SK-N-SH (cell line): ENCODE data around the gene LDLRAD1. TPM values are rescaled to one million over a fixed set of nuclear protein-coding genes. Genes with fewer than 3 reads are reported as not detected.

Source experiments
- CTCF ChIA-PET: fragments of 300-600, 350-600 bp; formaldehyde crosslinking; extraction: SDS; loops from one replicate; lab custom pipeline; 2021; lab: Yijun Ruan, JAX
- POLR2A ChIA-PET: fragments of 350-600 bp; sonication (Branson Sonifier 250); formaldehyde crosslinking; extraction: SDS; loops from one replicate; lab custom pipeline; 2020; ENCODE audit warnings: antibody characterized with exemption, inconsistent platforms; lab: Yijun Ruan, JAX
- DNase-seq: peaks from one replicate; pipeline ENCODE4 v3.0.0; 2012
- H2AFZ ChIP-seq: fragments of 200-600 bp; sonication (generic); 2 replicates; pipeline ENCODE4 v1.8.1; 2016; ENCODE audit warnings: antibody characterized with exemption, mild to moderate bottlenecking, low read depth
- H3F3A ChIP-seq: fragments of 200-600 bp; sonication (generic); replicated peaks from 2 replicates; pipeline ENCODE3; 2016; ENCODE audit warnings: antibody characterized with exemption, mild to moderate bottlenecking; ENCODE audit not compliant: insufficient read depth
- H3K27ac ChIP-seq, 2 experiments: fragments of 200-500 bp in 1 of 2; fragments of 200-600 bp in 1 of 2; sonication (Bioruptor generic) in 1 of 2; sonication (generic), shearing (Covaris generic) in 1 of 2; 2 replicates each; pipeline versions ENCODE4 v1.5.1 to v1.6.1; 2014 to 2016; ENCODE audit warnings: low read depth in 2 of 2, inconsistent platforms in 1 of 2, low read length in 1 of 2, mild to moderate bottlenecking in 1 of 2, mixed read lengths in 1 of 2
- H3K27me3 ChIP-seq: fragments of 200-600 bp; sonication (generic), shearing (Covaris generic); 2 replicates; pipeline ENCODE4 v1.6.1; 2016; ENCODE audit warnings: mixed run types; ENCODE audit not compliant: insufficient read depth
- H3K36me3 ChIP-seq, 2 experiments: fragments of 200-500 bp in 1 of 2; fragments of 200-600 bp in 1 of 2; sonication (Bioruptor generic) in 1 of 2; sonication (generic) in 1 of 2; replicated peaks in 1 of 2; 2 replicates each; pipeline versions ENCODE3 to v1.5.1; 2014 to 2016; ENCODE audit warnings: low read length in 1 of 2, mild to moderate bottlenecking in 1 of 2; ENCODE audit not compliant: insufficient read depth in 2 of 2, control insufficient read depth in 1 of 2
- H3K4me1 ChIP-seq, 2 experiments: fragments of 200-500 bp in 1 of 2; fragments of 200-600 bp in 1 of 2; sonication (Bioruptor generic) in 1 of 2; sonication (generic), shearing (Covaris generic) in 1 of 2; 2 replicates each; pipeline versions ENCODE4 v1.5.1 to v1.6.1; 2014 to 2016; ENCODE audit warnings: low read depth in 1 of 2, low read length in 1 of 2, mixed run types in 1 of 2; ENCODE audit not compliant: insufficient read depth in 2 of 2, control insufficient read depth in 1 of 2
- H3K4me2 ChIP-seq: fragments of 200-600 bp; sonication (generic), shearing (Covaris generic); 2 replicates; pipeline ENCODE4 v1.6.1; 2017; ENCODE audit warnings: mixed run types
- H3K4me3 ChIP-seq, 2 experiments: fragments of 200-500 bp in 1 of 2; fragments of 200-600 bp in 1 of 2; sonication (Bioruptor generic) in 1 of 2; sonication (generic), shearing (Covaris generic) in 1 of 2; 2 replicates each; pipeline versions ENCODE4 v1.5.1 to v1.8.1; 2014 to 2016; ENCODE audit warnings: low read depth in 2 of 2, inconsistent platforms in 1 of 2, low read length in 1 of 2, mild to moderate bottlenecking in 1 of 2, mixed read lengths in 1 of 2, moderate library complexity in 1 of 2
- H3K79me2 ChIP-seq: fragments of 200-600 bp; sonication (generic); 2 replicates; pipeline ENCODE4 v1.8.1; 2017; ENCODE audit warnings: mild to moderate bottlenecking; ENCODE audit not compliant: insufficient read depth
- H3K9ac ChIP-seq: fragments of 200-600 bp; sonication (generic); 2 replicates; pipeline ENCODE4 v1.6.1; 2017; ENCODE audit warnings: mixed run types
- H3K9me2 ChIP-seq: fragments of 200-600 bp; sonication (generic); 2 replicates; pipeline ENCODE4 v1.6.1; 2017; ENCODE audit warnings: mixed run types
- H3K9me3 ChIP-seq: fragments of 200-600 bp; sonication (generic); 2 replicates; pipeline ENCODE4 v1.6.1; 2017; ENCODE audit warnings: mixed run types, mild to moderate bottlenecking, moderate library complexity
- H4K20me1 ChIP-seq: fragments of 200-600 bp; sonication (generic); 2 replicates; pipeline ENCODE4 v1.6.1; 2017; ENCODE audit warnings: mild to moderate bottlenecking, mixed run types; ENCODE audit not compliant: insufficient read depth
- CHD2 ChIP-seq: fragments of 150-350 bp; IDR thresholded peaks from 2 replicates; pipeline ENCODE4 v1.6.1; 2018; ENCODE audit warnings: low read length; ENCODE audit not compliant: partially characterized antibody
- ELF1 ChIP-seq: IDR thresholded peaks from 2 replicates; pipeline ENCODE4 v1.4.0; 2012
- EZH2phosphoT487 ChIP-seq: fragments of 200-600 bp; sonication (generic); IDR thresholded peaks from 2 replicates; pipeline ENCODE4 v1.6.1; 2017; ENCODE audit warnings: low read depth, mixed run types, mild to moderate bottlenecking, antibody characterized with exemption, moderate library complexity, borderline replicate concordance
- FOSL2 ChIP-seq: IDR thresholded peaks from 2 replicates; pipeline ENCODE4 v1.4.0; 2012; ENCODE audit warnings: low read depth, mild to moderate bottlenecking, moderate library complexity, borderline replicate concordance
- FOXJ3 ChIP-seq: sonication (generic); formaldehyde crosslinking; IDR thresholded peaks from 2 replicates; pipeline ENCODE4 v1.5.1; 2020; ENCODE audit warnings: mild to moderate bottlenecking, missing genetic modification reagents
- GABPA ChIP-seq: IDR thresholded peaks from 2 replicates; pipeline ENCODE4 v1.4.0; 2012; ENCODE audit warnings: low read depth, mild to moderate bottlenecking
- GATA2 ChIP-seq: sonication (generic); formaldehyde crosslinking; IDR thresholded peaks from 2 replicates; pipeline ENCODE4 v1.5.0; 2020; ENCODE audit warnings: mild to moderate bottlenecking, missing genetic modification reagents
- JUND ChIP-seq: IDR thresholded peaks from 2 replicates; pipeline ENCODE4 v1.4.0; 2012
- MXI1 ChIP-seq: IDR thresholded peaks from 2 replicates; pipeline ENCODE4 v1.6.1; 2012; ENCODE audit warnings: mild to moderate bottlenecking, low read depth, low read length, improper control_type of control experiment
- NFIC ChIP-seq: IDR thresholded peaks from 2 replicates; pipeline ENCODE4 v1.4.0; 2012; ENCODE audit warnings: borderline replicate concordance
- NRF1 ChIP-seq: IDR thresholded peaks from 2 replicates; pipeline ENCODE4 v1.6.1; 2012; ENCODE audit warnings: low read depth, mild to moderate bottlenecking, low read length
- RAD21 ChIP-seq: IDR thresholded peaks from 2 replicates; pipeline ENCODE4 v1.6.1; 2012; ENCODE audit warnings: mild to moderate bottlenecking, low read length
- RCOR1 ChIP-seq: fragments of 150-350 bp; IDR thresholded peaks from 2 replicates; pipeline ENCODE4 v1.6.1; 2017; ENCODE audit warnings: antibody characterized with exemption, low read length
- RFX5 ChIP-seq: IDR thresholded peaks from 2 replicates; pipeline ENCODE4 v1.6.1; 2012; ENCODE audit warnings: mild to moderate bottlenecking, improper control_type of control experiment, low read length
- SIN3A ChIP-seq: IDR thresholded peaks from 2 replicates; pipeline ENCODE4 v1.6.1; 2012; ENCODE audit warnings: low read depth, mild to moderate bottlenecking, low read length, moderate library complexity, borderline replicate concordance
- SMC3 ChIP-seq: IDR thresholded peaks from 2 replicates; pipeline ENCODE4 v1.6.1; 2012; ENCODE audit warnings: low read depth, low read length, improper control_type of control experiment
- TAF1 ChIP-seq: IDR thresholded peaks from 2 replicates; pipeline ENCODE4 v1.6.1; 2012; ENCODE audit warnings: low read depth, mild to moderate bottlenecking, low read length, moderate library complexity, borderline replicate concordance
- TCF12 ChIP-seq: IDR thresholded peaks from 2 replicates; pipeline ENCODE4 v1.4.0; 2012
- TEAD4 ChIP-seq: IDR thresholded peaks from 2 replicates; pipeline ENCODE4 v1.4.0; 2012; ENCODE audit warnings: mild to moderate bottlenecking, borderline replicate concordance; ENCODE audit not compliant: insufficient read depth
- YY1 ChIP-seq: IDR thresholded peaks from 2 replicates; pipeline ENCODE4 v1.4.0; 2012; ENCODE audit warnings: low read depth, mild to moderate bottlenecking
- WGBS: methylation state at CpG from one replicate; pipeline ENCODE4 v1.1.6; 2017; ENCODE audit warnings: low lambda C conversion rate; 5-methylcytosine and 5-hydroxymethylcytosine counted together
- polyA plus RNA-seq, 3 experiments: library from polyadenylated mRNA; depleted of rRNA; stranded (reverse); fragments of >200 nt; gene quantifications; 2 replicates each; pipeline ENCODE4 v1.2.3, GENCODE V29; 2012
- TF ChIP-seq, protein P1 (sequence below): IDR thresholded peaks from 2 replicates; pipeline ENCODE4; 2012
- TF ChIP-seq, protein P2 (sequence below): fragments of 200-600 bp; sonication (generic); IDR thresholded peaks from 2 replicates; pipeline ENCODE4 v1.6.1; 2017; ENCODE audit warnings: antibody characterized with exemption, mild to moderate bottlenecking, moderate library complexity

Gene LDLRAD1
- polyA plus RNA-seq, 1 of the 3 experiments (the other 2 are of a cell fraction): not detected

DNA sequence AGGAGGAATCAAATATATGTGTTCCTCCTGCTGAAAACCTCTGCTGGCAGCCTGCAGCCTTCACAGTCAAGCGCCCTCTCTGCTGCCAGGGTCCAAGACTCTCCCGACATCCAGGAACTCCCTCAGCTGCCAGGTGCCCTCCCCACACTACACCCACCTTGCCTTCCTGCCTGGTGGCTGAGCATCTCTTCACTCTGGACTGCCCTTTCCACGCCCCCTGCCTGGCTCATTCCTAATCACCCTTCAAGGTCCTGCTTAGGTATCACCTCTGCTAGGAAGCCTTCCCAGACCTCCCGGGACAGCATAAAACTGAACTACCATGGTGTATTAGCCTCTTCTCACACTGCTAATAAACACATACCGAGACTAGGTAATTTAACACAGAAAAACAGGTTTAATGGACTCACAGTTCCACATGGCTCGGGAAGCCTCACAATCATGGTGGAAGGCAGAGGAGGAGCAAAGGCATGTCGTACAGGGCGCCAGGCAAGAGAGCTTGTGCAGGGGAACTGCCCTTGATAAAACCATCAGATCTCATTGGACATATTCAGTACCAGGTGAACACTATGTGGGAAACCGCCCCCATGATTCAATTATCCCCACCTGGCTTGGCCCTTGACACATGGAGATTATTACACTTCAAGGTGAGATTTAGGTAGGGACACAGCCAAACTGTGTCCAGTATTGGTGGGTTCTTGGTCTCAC lies 15.3 kb downstream of the LDLRAD1 start:
- no peaks in the 10 kb centered on the region for H3K79me2 ChIP-seq
- H2AFZ ChIP-seq: no peak overlapping the region
- H3K27me3 ChIP-seq: no peaks in the 10 kb centered on the region
- POLR2A ChIA-PET: no interaction called here
- H3K4me3 ChIP-seq: no peak overlapping the region
- no peaks in the 10 kb centered on the region for H3F3A ChIP-seq
- CTCF ChIA-PET: interaction anchor here (0.9 to 1.4 kb wide), 3 partner anchors 14 to 124 kb away, joined by 3 read pairs; no protein-coding TSS in a partner anchor
- H3K4me1 ChIP-seq: peaks cover 0 to 8% of the 10 kb centered on the region in 2 experiments; a peak in 1 of 4 replicates
- 45% methylated on average over 8 of the region's 9 CpGs for WGBS
- H4K20me1 ChIP-seq: no peaks in the 10 kb centered on the region
- H3K9me3 ChIP-seq: no peaks in the 10 kb centered on the region
- no peak overlapping the region for H3K4me2 ChIP-seq
- no peaks in the 10 kb centered on the region for H3K9me2 ChIP-seq
- H3K9ac ChIP-seq: no peak overlapping the region
- H3K27ac ChIP-seq: no peak overlapping the region
- TF ChIP-seq NFIC (no peak), SIN3A (no peak), GATA2 (no peak), RAD21 (no peak), TEAD4 (no peak), JUND (no peak), FOXJ3 (CRISPR knock-in tag) (no peak), RFX5 (no peak), TAF1 (no peak), MXI1 (no peak), YY1 (no peak), EZH2phosphoT487 (no peak), GABPA (no peak), RCOR1 (no peak), CHD2 (no peak)
- TF ChIP-seq, protein P1, sequence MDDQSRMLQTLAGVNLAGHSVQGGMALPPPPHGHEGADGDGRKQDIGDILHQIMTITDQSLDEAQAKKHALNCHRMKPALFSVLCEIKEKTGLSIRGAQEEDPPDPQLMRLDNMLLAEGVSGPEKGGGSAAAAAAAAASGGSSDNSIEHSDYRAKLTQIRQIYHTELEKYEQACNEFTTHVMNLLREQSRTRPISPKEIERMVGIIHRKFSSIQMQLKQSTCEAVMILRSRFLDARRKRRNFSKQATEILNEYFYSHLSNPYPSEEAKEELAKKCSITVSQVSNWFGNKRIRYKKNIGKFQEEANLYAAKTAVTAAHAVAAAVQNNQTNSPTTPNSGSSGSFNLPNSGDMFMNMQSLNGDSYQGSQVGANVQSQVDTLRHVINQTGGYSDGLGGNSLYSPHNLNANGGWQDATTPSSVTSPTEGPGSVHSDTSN: no peak
- no peak for DNase-seq
- no peaks in the 10 kb centered on the region for H3K36me3 ChIP-seq

DNA sequence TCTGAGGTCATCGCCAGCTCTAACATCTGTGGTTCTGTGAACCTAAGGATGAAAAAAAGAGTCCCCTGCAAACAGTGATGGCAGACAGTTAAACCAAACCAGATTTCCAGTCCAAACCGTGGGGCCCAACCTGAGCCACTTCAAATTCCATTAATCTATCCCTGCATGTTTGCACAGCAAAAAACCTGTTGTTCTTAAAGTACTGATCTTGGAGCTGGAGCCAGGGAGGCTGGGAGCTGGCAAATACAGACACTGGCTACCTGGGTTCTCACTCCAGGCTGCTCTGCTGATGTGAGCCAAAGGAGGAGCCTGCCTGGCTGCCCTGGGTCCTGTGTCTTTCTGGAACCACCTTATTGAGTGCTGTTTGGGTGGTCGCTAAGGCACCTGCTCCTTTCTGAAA lies 16.4 kb downstream of the LDLRAD1 start:
- Histone ChIP-seq H3K9ac (no peak overlapping the region), H2AFZ (no peak overlapping the region), H3K4me1 (peaks cover 0 to 8% of the 10 kb centered on the region in 2 experiments; a peak in 1 of 4 replicates), H3K27ac (no peak overlapping the region), H3K36me3 (no peaks in the 10 kb centered on the region), H3K9me3 (no peaks in the 10 kb centered on the region), H3K79me2 (no peaks in the 10 kb centered on the region), H3K4me2 (no peak overlapping the region), H3F3A (no peaks in the 10 kb centered on the region), H4K20me1 (no peaks in the 10 kb centered on the region), H3K9me2 (no peaks in the 10 kb centered on the region)
- POLR2A ChIA-PET: no interaction called here
- CTCF ChIA-PET: interaction anchor here (0.8 to 1.4 kb wide), 4 partner anchors 15 to 141 kb away, joined by 3 to 4 read pairs (median 4); no protein-coding TSS in a partner anchor
- no peak for TF ChIP-seq TCF12
- TF ChIP-seq, protein P2, sequence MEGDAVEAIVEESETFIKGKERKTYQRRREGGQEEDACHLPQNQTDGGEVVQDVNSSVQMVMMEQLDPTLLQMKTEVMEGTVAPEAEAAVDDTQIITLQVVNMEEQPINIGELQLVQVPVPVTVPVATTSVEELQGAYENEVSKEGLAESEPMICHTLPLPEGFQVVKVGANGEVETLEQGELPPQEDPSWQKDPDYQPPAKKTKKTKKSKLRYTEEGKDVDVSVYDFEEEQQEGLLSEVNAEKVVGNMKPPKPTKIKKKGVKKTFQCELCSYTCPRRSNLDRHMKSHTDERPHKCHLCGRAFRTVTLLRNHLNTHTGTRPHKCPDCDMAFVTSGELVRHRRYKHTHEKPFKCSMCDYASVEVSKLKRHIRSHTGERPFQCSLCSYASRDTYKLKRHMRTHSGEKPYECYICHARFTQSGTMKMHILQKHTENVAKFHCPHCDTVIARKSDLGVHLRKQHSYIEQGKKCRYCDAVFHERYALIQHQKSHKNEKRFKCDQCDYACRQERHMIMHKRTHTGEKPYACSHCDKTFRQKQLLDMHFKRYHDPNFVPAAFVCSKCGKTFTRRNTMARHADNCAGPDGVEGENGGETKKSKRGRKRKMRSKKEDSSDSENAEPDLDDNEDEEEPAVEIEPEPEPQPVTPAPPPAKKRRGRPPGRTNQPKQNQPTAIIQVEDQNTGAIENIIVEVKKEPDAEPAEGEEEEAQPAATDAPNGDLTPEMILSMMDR: no peak
- TF ChIP-seq ELF1: no peak
- no peak for TF ChIP-seq SMC3
- no peak for TF ChIP-seq TEAD4
- no peak for TF ChIP-seq RAD21
- no peak for TF ChIP-seq JUND
- TF ChIP-seq RFX5: no peak
- no peak for TF ChIP-seq FOSL2
- no peak for TF ChIP-seq NRF1
- no peak for TF ChIP-seq GATA2
- TF ChIP-seq MXI1: no peak
- TF ChIP-seq, all 33 proteins: peak for 0
- WGBS: 36% methylated on average over 2 of the region's 3 CpGs
- Histone ChIP-seq H3K4me3 (no peak overlapping the region), H3K27me3 (no peaks in the 10 kb centered on the region)
- DNase-seq: no peak
